Upper lobe of left lung (tissue), 6 donors: ENCODE data around the gene TTF1. TPM values are rescaled to one million over a fixed set of nuclear protein-coding genes. Genes with fewer than 3 reads are reported as not detected.

Experiments
- ATAC-seq, 2 donors: fragments of 200-7000 bp; cut with Tn5 transposase; one replicate each; pipeline ENCODE4 v1.9.1; 2022; ENCODE audit warnings: mild to moderate bottlenecking in 2 of 2, moderate library complexity in 2 of 2; ENCODE audit not compliant: low FRiP score in 2 of 2
- DNase-seq, 2 donors: peaks; one replicate each; pipeline ENCODE4 v3.0.0-alpha.2; 2019 to 2020
- H3K27ac ChIP-seq, 4 donors: fragments of 200-600 bp; sonication (generic); one replicate each; pipeline ENCODE4 v1.5.1; 2016 to 2019
- H3K27me3 ChIP-seq, 4 donors: fragments of 200-600 bp; sonication (generic); one replicate each; pipeline ENCODE4 v1.5.1; 2017 to 2019
- H3K36me3 ChIP-seq, 4 donors: fragments of 200-600 bp; sonication (generic); one replicate each; pipeline ENCODE4 v1.5.1; 2016 to 2019
- H3K4me1 ChIP-seq, 4 donors: fragments of 200-600 bp; sonication (generic); one replicate each; pipeline ENCODE4 v1.5.1; 2018 to 2019
- H3K4me3 ChIP-seq, 4 donors: fragments of 200-600 bp; sonication (generic); one replicate each; pipeline ENCODE4 v1.5.1; 2017 to 2019; ENCODE audit warnings: mild to moderate bottlenecking in 2 of 4, moderate library complexity in 1 of 4
- H3K9me3 ChIP-seq, 4 donors: fragments of 200-600 bp; sonication (generic); one replicate each; pipeline ENCODE4 v1.5.1; 2018 to 2019
- EP300 ChIP-seq, 4 donors: sonication (generic); formaldehyde crosslinking; IDR thresholded peaks; one replicate each; pipeline ENCODE4 v1.5.1; 2017; ENCODE audit warnings: antibody characterized with exemption in 4 of 4, control low read depth in 2 of 4
- POLR2A ChIP-seq, 4 donors: fragments of 450-650 bp; IDR thresholded peaks; one replicate each; pipeline ENCODE4 v1.5.1; 2016 to 2017; ENCODE audit warnings: antibody characterized with exemption in 4 of 4, mild to moderate bottlenecking in 2 of 4
- POLR2AphosphoS5 ChIP-seq, 2 donors: sonication (generic); formaldehyde crosslinking; IDR thresholded peaks; one replicate each; pipeline ENCODE4 v1.5.1; 2017; ENCODE audit warnings: antibody characterized with exemption in 2 of 2
- WGBS, 2 donors: methylation state at CpG; one replicate each; pipeline ENCODE4 v1.1.5; 2017 to 2018; 5-methylcytosine and 5-hydroxymethylcytosine counted together
- total RNA-seq, 6 donors: library from RNA; depleted of rRNA in 4 of 6; stranded (reverse); fragments of >200 nt in 4 of 6; gene quantifications; one replicate each; pipeline versions ENCODE4 v1.1.0 to v1.2.1, GENCODE V29; 2016 to 2021
- TF ChIP-seq, protein P1 (sequence below), 6 experiments: fragments of 450-650 bp in 4 of 6; fragments of 200-600 bp in 2 of 6; sonication (generic) in 2 of 6; IDR thresholded peaks; one replicate each; pipeline ENCODE4 v1.5.1; 2016 to 2019; ENCODE audit warnings: antibody characterized with exemption in 6 of 6
- donor health status: DM: no; HTN: no; CAD: no; lungs with moderate emphysema.
- donor health status: DM: no; HTN: yes; CAD: no; lungs with severe emphysema.

TTF1 gene
- total RNA-seq, 6 donors from 2014 or later, result 7.7 to 16.9 (median 12.3) TPM

DNA sequence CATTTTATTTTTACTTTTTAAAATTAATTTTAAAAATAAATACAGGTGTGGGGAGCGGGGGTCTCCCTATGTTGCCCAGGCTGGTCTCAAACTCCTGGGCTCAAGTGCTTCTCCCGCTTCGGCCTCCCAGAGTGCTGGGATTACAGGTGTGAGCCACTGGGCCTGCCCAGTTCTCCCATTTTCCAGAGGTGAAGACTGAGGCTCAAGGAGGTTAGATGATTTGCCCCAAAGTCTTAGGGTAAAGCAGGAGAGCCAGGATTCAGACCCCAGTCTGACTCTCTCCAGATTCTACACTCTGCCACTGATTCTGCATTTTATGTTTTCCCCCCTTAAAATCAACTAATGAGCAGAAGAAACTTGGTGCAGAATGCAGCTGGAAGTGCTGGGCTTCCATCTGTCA is 40.2 kb upstream of the TTF1 start:
- ATAC-seq (no peak), DNase-seq (no peak)
- H3K27me3 ChIP-seq, result peaks cover 0 to 7% (median 0%) of the 10 kb centered on the region in 4 donors
- H3K9me3 ChIP-seq, result no peaks in the 10 kb centered on the region
- TF ChIP-seq, protein P1, sequence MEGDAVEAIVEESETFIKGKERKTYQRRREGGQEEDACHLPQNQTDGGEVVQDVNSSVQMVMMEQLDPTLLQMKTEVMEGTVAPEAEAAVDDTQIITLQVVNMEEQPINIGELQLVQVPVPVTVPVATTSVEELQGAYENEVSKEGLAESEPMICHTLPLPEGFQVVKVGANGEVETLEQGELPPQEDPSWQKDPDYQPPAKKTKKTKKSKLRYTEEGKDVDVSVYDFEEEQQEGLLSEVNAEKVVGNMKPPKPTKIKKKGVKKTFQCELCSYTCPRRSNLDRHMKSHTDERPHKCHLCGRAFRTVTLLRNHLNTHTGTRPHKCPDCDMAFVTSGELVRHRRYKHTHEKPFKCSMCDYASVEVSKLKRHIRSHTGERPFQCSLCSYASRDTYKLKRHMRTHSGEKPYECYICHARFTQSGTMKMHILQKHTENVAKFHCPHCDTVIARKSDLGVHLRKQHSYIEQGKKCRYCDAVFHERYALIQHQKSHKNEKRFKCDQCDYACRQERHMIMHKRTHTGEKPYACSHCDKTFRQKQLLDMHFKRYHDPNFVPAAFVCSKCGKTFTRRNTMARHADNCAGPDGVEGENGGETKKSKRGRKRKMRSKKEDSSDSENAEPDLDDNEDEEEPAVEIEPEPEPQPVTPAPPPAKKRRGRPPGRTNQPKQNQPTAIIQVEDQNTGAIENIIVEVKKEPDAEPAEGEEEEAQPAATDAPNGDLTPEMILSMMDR (IDR thresholded peaks at IDR 0.05), result no peak
- TF ChIP-seq POLR2A (IDR thresholded peaks at IDR 0.05), result no peak
- no peak for TF ChIP-seq POLR2AphosphoS5 (IDR thresholded peaks at IDR 0.05)
- no peak for TF ChIP-seq EP300 (IDR thresholded peaks at IDR 0.05)
- no peak overlapping the region for H3K27ac ChIP-seq
- no peak overlapping the region for H3K4me3 ChIP-seq
- no peaks in the 10 kb centered on the region for H3K4me1 ChIP-seq
- 91 to 92% methylated on average over 3 of the region's 3 CpGs for WGBS, 2 donors
- no peaks in the 10 kb centered on the region for H3K36me3 ChIP-seq

DNA sequence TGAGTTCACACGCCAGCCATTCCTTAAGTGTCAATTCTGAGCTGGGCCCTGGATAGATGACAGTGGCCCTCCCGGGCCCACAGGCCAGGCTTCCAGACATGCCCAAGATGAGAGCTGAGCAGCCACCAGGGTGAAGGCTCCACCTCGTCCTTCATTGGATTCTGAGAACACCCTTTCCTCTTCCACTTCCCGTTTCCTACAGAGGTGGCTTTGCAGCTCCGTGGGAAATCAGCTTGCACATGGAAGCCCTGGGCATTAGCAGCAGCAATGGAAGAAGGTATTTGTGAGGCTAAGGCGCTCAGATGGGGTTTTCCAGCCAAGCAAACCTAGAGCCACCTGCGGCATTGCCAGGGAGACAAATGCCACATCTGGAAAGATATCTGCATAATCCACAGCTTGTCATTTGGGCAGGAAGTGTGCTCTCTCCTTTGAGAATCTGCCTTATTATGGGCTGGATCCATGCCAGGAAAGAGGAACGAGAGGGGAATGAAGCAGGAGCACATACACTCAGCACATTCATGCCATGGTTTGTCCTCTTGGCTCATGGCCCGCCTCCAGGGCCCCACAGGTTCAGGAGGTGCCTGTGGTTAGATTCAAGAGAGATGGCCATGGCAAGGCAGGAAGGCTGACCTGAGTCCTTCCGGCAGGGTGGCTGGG is 37.4 kb upstream of the TTF1 start:
- ATAC-seq, result no peak
- Histone ChIP-seq H3K4me1 (no peaks in the 10 kb centered on the region), H3K4me3 (no peak overlapping the region), H3K9me3 (no peaks in the 10 kb centered on the region), H3K27me3 (peaks cover 0 to 7% (median 0%) of the 10 kb centered on the region in 4 donors), H3K36me3 (no peaks in the 10 kb centered on the region), H3K27ac (no peak overlapping the region)
- no peak for DNase-seq
- TF ChIP-seq, protein P1 (IDR thresholded peaks at IDR 0.05), result no peak
- TF ChIP-seq EP300 (IDR thresholded peaks at IDR 0.05) (no peak), POLR2AphosphoS5 (IDR thresholded peaks at IDR 0.05) (no peak), POLR2A (IDR thresholded peaks at IDR 0.05) (no peak)
- WGBS, 2 donors, result 50 to 58% methylated on average over 7 to 10 of the region's 10 CpGs

DNA sequence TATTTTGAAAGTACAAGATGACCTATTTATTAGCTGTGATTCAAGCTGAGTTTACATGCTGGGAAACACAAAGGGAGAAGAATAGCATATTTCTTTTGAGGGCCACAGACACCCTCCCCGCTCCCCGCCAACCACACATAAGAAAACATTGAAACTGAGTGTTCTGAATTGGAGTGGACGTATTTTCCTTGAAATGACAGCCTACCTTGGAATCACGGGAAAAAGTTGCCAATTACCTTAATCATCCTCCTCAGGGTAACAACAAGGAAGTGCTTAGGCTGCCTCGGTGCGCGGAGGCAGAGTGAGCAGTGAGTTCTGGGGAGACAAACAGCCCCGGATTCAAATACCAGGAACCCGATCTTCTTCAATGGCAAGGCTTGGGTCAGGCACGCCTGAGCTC is 34.8 kb upstream of the TTF1 start:
- DNase-seq (no peak), ATAC-seq (no peak)
- Histone ChIP-seq H3K27ac (no peak overlapping the region), H3K9me3 (no peaks in the 10 kb centered on the region), H3K27me3 (peaks cover 0 to 7% (median 0%) of the 10 kb centered on the region in 4 donors), H3K4me1 (no peaks in the 10 kb centered on the region), H3K4me3 (no peak overlapping the region), H3K36me3 (no peaks in the 10 kb centered on the region)
- TF ChIP-seq EP300 (IDR thresholded peaks at IDR 0.05) (no peak), POLR2AphosphoS5 (IDR thresholded peaks at IDR 0.05) (no peak), POLR2A (IDR thresholded peaks at IDR 0.05) (no peak)
- TF ChIP-seq, protein P1 (IDR thresholded peaks at IDR 0.05), result no peak
- 41 to 57% methylated on average over 9 to 10 of the region's 10 CpGs for WGBS, 2 donors

DNA sequence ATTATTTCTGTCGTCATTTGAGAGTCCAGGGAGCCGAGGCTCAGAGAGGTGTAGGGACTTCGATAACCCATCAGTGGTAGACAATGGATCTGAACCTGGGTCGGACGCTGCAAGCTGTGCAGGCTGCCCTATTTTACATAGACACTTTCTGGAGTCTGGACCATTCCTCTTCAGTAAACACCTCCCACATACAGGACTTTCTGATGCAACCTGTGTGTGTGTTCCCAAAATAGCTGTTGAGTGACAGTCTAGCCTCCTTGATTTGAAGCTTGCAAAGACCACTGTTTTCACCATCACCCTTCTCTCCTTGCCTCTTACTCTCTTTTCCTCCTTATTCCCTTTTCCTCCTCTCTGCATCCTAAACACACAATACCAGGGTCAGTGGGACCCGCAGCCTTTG is 34.1 kb upstream of the TTF1 start:
- Histone ChIP-seq H3K36me3 (no peaks in the 10 kb centered on the region), H3K4me3 (no peak overlapping the region), H3K27ac (no peak overlapping the region), H3K27me3 (peaks cover 0 to 7% (median 0%) of the 10 kb centered on the region in 4 donors), H3K9me3 (no peaks in the 10 kb centered on the region), H3K4me1 (no peaks in the 10 kb centered on the region)
- WGBS, 2 donors, result 67 to 70% methylated on average over 6 of the region's 6 CpGs
- TF ChIP-seq, protein P1 (IDR thresholded peaks at IDR 0.05), result no peak
- no peak for TF ChIP-seq POLR2A (IDR thresholded peaks at IDR 0.05)
- no peak for TF ChIP-seq POLR2AphosphoS5 (IDR thresholded peaks at IDR 0.05)
- TF ChIP-seq EP300 (IDR thresholded peaks at IDR 0.05), result no peak
- ATAC-seq, result no peak
- DNase-seq, result no peak

DNA sequence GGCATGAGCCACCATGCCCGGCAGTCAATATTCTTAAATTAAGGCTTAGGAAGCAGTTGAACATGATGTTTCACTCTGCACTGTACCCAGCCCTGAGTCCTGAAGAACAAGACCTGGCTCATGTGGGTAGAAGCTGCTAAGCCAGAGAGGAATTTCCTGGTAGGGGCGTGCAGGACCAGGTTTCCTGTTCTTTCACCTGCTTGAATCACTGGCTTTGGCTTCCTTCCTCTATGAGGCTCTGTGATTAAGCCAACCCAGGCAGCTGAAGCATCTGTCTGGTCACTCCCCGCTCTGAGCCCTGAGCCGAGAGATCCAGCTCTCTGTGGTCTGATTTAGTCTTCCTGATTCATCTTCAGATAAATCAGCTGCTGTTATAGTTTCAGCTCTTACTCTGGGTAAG is 32.5 kb upstream of the TTF1 start:
- peaks cover 0 to 3% (median 0%) of the 10 kb centered on the region in 4 donors for H3K27me3 ChIP-seq
- WGBS, 2 donors, result 60 to 73% methylated on average over 4 of the region's 4 CpGs
- H3K27ac ChIP-seq, result no peak overlapping the region
- no peak for TF ChIP-seq POLR2AphosphoS5 (IDR thresholded peaks at IDR 0.05)
- TF ChIP-seq, protein P1 (IDR thresholded peaks at IDR 0.05), result no peak
- TF ChIP-seq POLR2A (IDR thresholded peaks at IDR 0.05), result no peak
- no peak for TF ChIP-seq EP300 (IDR thresholded peaks at IDR 0.05)
- no peak for DNase-seq
- H3K9me3 ChIP-seq, result no peaks in the 10 kb centered on the region
- ATAC-seq, result no peak
- no peaks in the 10 kb centered on the region for H3K36me3 ChIP-seq
- H3K4me1 ChIP-seq, result no peaks in the 10 kb centered on the region
- H3K4me3 ChIP-seq, result no peak overlapping the region
